Natural killer cell (primary cell): Measurements from ENCODE around the gene KCNT1. TPM values are rescaled to one million over a fixed set of nuclear protein-coding genes. Genes with fewer than 3 reads are reported as not detected.

Experiments used
- ATAC-seq, 3 donors: fragments of 150-1000 bp in 2 of 3; fragments of 200-7000 bp in 1 of 3; cut with Tn5 transposase; 1 replicate in 1 of 3; 2 replicates in 2 of 3; pipeline ENCODE4 v1.10.0; 2021; ENCODE audit warnings: mild to moderate bottlenecking in 2 of 3, moderate library complexity in 2 of 3
- DNase-seq, 2 donors: peaks; one replicate each; pipeline versions ENCODE4 v3.0.0 to v3.0.0-alpha.2; 2013 to 2021; ENCODE audit warnings: mixed read lengths in 1 of 2
- H3K27ac ChIP-seq: one replicate; pipeline ENCODE4 v1.5.1; 2013; ENCODE audit warnings: mild to moderate bottlenecking, low read length
- H3K27me3 ChIP-seq: one replicate; pipeline ENCODE4 v1.6.1; 2013; ENCODE audit warnings: low read length; ENCODE audit not compliant: control insufficient read depth, insufficient read depth
- H3K36me3 ChIP-seq: one replicate; pipeline ENCODE4 v1.6.1; 2013; ENCODE audit warnings: low read length; ENCODE audit not compliant: control insufficient read depth, insufficient read depth
- H3K4me1 ChIP-seq: one replicate; pipeline ENCODE4 v1.6.1; 2013; ENCODE audit warnings: low read length; ENCODE audit not compliant: control insufficient read depth, insufficient read depth
- H3K4me3 ChIP-seq: one replicate; pipeline ENCODE4 v1.5.1; 2013; ENCODE audit warnings: low read length
- H3K9me3 ChIP-seq: one replicate; pipeline ENCODE4 v1.6.1; 2013; ENCODE audit warnings: low read length; ENCODE audit not compliant: control insufficient read depth, insufficient read depth
- H3K27ac Mint-ChIP-seq, 2 donors: one replicate each; pipeline ENCODE4 v1.8.0; 2022; ENCODE audit warnings: mild to moderate bottlenecking in 2 of 2, mixed read lengths in 2 of 2, moderate library complexity in 1 of 2
- H3K27me3 Mint-ChIP-seq, 2 donors: one replicate each; pipeline ENCODE4 v1.8.0; 2022; ENCODE audit warnings: low read depth in 2 of 2, mixed read lengths in 2 of 2
- H3K36me3 Mint-ChIP-seq: one replicate; pipeline ENCODE4 v1.8.0; 2022; ENCODE audit warnings: mixed read lengths
- H3K4me1 Mint-ChIP-seq, 2 donors: one replicate each; pipeline ENCODE4 v1.8.0; 2022; ENCODE audit warnings: mixed read lengths in 2 of 2
- H3K4me3 Mint-ChIP-seq: one replicate; pipeline ENCODE4 v1.8.0; 2022; ENCODE audit warnings: mild to moderate bottlenecking, moderate library complexity, mixed read lengths
- H3K9me3 Mint-ChIP-seq, 2 donors: one replicate each; pipeline ENCODE4 v1.8.0; 2022; ENCODE audit warnings: mixed read lengths in 2 of 2
- CTCF ChIP-seq: fragments of 200-600 bp; IDR thresholded peaks from one replicate; pipeline ENCODE4 v1.8.0; 2022; ENCODE audit warnings: antibody characterized with exemption
- WGBS: methylation state at CpG from one replicate; pipeline ENCODE4 v1.1.7; 2013; ENCODE audit warnings: missing lambda C conversion rate; ENCODE audit not compliant: insufficient coverage; 5-methylcytosine and 5-hydroxymethylcytosine counted together
- intact Hi-C: fragments of 100-400 bp; cut with micrococcal nuclease; formaldehyde crosslinking; loops from one replicate; pipeline ENCODE4 v1.14.2; 2022
- total RNA-seq, 4 donors: library from RNA; stranded (reverse); fragments of 120-200 nt in 1 of 4; gene quantifications; one replicate each; pipeline versions ENCODE4 v1.2.3 to v1.2.4, GENCODE V29; 2013 to 2022

Gene KCNT1
- total RNA-seq, 3 donors from 2014 or later (not counting 1 experiment from before 2014, with no cell fraction given), result 0.52 to 1.2 (median 0.88) TPM

- peaks cover 17% of the 10 kb centered on the region for H3K4me1 ChIP-seq
- intact Hi-C loops, result no loop called here
- no peaks in the 10 kb centered on the region for H3K36me3 ChIP-seq
- Mint-ChIP-seq H3K36me3 (no peaks in the 10 kb centered on the region), H3K27me3 (peaks cover 0 to 2% of the 10 kb centered on the region in 2 donors), H3K4me3 (no peak overlapping the region), H3K27ac (no peak overlapping the region), H3K9me3 (no peaks in the 10 kb centered on the region), H3K4me1 (no peaks in the 10 kb centered on the region)
- H3K27me3 ChIP-seq, result peaks cover 6% of the 10 kb centered on the region
- 67% methylated on average over 19 of the region's 19 CpGs for WGBS
- H3K9me3 ChIP-seq, result no peaks in the 10 kb centered on the region
- no peak overlapping the region for H3K27ac ChIP-seq
- TF ChIP-seq CTCF, result no peak
- no peak overlapping the region for H3K4me3 ChIP-seq
- ATAC-seq (no peak), DNase-seq (peak in 1 of 2 donors; percentile 6)
Observed at GRCh38 chr9:135698767-135699166, 3.2 kb upstream of the KCNT1 start.

- peaks cover 0 to 3% of the 10 kb centered on the region in 2 donors for H3K27me3 Mint-ChIP-seq
- no peak within 1 kb of the TSS for H3K4me3 ChIP-seq
- no peaks in the 10 kb centered on the region for H3K9me3 Mint-ChIP-seq
- H3K4me1 ChIP-seq, result peaks cover 17% of the 10 kb centered on the region
- H3K36me3 ChIP-seq, result no peaks in the 10 kb centered on the region
- DNase-seq, result no peak
- WGBS, result 80% methylated on average over 30 of the region's 30 CpGs
- H3K27me3 ChIP-seq, result peaks cover 6% of the 10 kb centered on the region
- no peak within 1 kb of the TSS for H3K27ac ChIP-seq
- ATAC-seq, result no peak
- intact Hi-C loops, result no loop called here
- no peak for TF ChIP-seq CTCF
- H3K4me3 Mint-ChIP-seq, result no peak within 1 kb of the TSS
- H3K4me1 Mint-ChIP-seq, result no peaks in the 10 kb centered on the region
- H3K27ac Mint-ChIP-seq, result no peak within 1 kb of the TSS
- no peaks in the 10 kb centered on the region for H3K36me3 Mint-ChIP-seq
- H3K9me3 ChIP-seq, result no peaks in the 10 kb centered on the region
Observed at GRCh38 chr9:135699440-135699839, 2.5 kb upstream of the KCNT1 start, which contains the start of gene SOHLH1. SOHLH1 (minus strand) TSS chr9:135699481; CDS start chr9:135699467, 14 bp downstream.

GRCh38 chr9:135700525-135700924, 1.5 kb upstream of the KCNT1 start:
- no peaks in the 10 kb centered on the region for H3K36me3 ChIP-seq
- peak overlapping the region; percentile 25 for H3K4me3 Mint-ChIP-seq
- H3K4me1 ChIP-seq, result peaks cover 17% of the 10 kb centered on the region
- DNase-seq (no peak), ATAC-seq (no peak)
- H3K27ac ChIP-seq, result no peak overlapping the region
- H3K4me3 ChIP-seq, result no peak overlapping the region
- intact Hi-C loops, result no loop called here
- peaks cover 6% of the 10 kb centered on the region for H3K27me3 ChIP-seq
- H3K27ac Mint-ChIP-seq, result no peak overlapping the region
- peaks cover 0 to 5% of the 10 kb centered on the region in 2 donors for H3K27me3 Mint-ChIP-seq
- no peaks in the 10 kb centered on the region for H3K36me3 Mint-ChIP-seq
- 80% methylated on average over 15 of the region's 15 CpGs for WGBS
- no peaks in the 10 kb centered on the region for H3K4me1 Mint-ChIP-seq
- no peaks in the 10 kb centered on the region for H3K9me3 Mint-ChIP-seq
- no peak for TF ChIP-seq CTCF
- H3K9me3 ChIP-seq, result no peaks in the 10 kb centered on the region
